NCI-H1417 (cell line): ENCODE measurements around the gene ZSCAN18.
"Not testable (repeated sequence)": the region's sequence is repeated elsewhere in the genome, so short reads cannot be mapped to it uniquely, and the experiment has no call there.

Experiments
- DNase-seq, 3 experiments: peaks; one replicate each; lab custom pipeline; 2025; lab: John Stamatoyannopoulos, UW

Gene ZSCAN18, protein sequence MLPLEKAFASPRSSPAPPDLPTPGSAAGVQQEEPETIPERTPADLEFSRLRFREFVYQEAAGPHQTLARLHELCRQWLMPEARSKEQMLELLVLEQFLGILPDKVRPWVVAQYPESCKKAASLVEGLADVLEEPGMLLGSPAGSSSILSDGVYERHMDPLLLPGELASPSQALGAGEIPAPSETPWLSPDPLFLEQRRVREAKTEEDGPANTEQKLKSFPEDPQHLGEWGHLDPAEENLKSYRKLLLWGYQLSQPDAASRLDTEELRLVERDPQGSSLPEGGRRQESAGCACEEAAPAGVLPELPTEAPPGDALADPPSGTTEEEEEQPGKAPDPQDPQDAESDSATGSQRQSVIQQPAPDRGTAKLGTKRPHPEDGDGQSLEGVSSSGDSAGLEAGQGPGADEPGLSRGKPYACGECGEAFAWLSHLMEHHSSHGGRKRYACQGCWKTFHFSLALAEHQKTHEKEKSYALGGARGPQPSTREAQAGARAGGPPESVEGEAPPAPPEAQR

DNA sequence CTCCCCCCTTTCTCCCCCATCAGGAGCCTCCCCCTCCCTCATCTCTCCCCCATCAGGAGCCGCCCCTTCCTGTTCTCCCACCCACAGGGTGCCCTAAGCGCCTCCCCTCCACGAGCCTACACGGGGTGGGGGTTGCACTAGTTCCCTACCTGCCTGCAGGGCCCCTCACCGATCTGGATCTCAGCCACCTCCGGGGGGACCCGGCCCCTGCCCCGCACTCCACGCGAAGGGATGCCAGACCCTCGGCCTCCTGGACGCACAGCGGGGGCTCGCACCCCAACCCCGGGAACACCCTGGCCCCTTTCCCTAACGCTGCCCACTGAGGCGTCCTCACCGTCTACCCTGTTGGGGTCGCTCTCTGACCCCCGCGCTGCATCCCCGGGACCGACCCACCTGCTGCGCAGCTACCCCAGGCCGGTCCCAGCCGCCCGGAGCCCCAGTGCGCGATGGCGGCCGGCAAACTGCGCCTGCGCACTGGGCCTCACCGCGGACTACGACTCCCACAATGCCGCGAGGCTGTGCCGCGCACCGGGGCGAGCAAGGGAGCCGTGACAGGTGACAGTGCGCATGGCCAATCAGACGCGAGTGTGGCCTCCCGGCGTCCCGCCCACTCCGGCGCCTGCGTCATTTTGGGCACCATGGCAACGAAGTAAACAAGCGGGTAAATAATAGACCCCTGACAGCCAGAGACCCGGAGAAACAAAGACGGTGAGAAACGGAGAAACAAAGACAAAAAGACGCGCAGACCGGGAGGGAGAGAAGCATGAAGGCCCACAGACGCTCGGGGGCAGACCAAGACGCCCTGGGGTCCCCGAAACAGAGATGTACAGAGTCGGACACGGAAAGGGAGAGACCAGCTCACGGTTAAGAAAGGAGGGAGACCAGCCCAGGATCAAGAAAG lies at the start of gene ZSCAN18:
ZSCAN18 (minus strand) TSS at position 451 of the 901 bp plus-strand sequence. CDS start 7,964 bp downstream, outside the sequence.
- DNase-seq: peak; percentile 95 to 97 (median 95)

- not testable (repeated sequence) for DNase-seq
Measured at GRCh38 chr19:58147475-58147874, 49.4 kb upstream of the ZSCAN18 start.

GRCh38 chr19:58145849-58146248 lies 47.8 kb upstream of the ZSCAN18 start:
- DNase-seq: no peak

DNA sequence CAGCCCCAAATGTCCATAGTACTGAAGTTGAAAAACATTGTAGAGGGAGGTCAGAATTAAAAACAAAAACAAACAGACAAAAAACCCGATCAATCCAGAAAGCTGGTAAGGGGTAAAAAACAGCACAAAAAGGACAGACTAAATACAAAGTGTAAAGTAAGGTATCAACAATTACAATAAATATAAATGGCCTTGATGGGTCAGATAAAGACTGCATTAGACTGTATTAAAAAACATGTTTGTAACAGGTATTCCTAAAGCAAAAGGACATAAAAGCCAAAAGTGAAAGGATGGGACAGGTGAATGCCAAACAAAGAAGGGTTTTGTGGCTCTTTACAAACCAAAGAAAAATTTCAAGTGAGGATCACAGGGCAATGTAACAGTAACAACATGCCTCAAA lies 36.2 kb upstream of the ZSCAN18 start:
- no peak for DNase-seq

GRCh38 chr19:58129284-58129683 lies 31.3 kb upstream of the ZSCAN18 start:
- no peak for DNase-seq

- DNase-seq: peak in 1 of 3 experiments; percentile 1
Measured at GRCh38 chr19:58128041-58128685, 30.1 kb upstream of the ZSCAN18 start.

- no peak for DNase-seq
Measured at GRCh38 chr19:58123354-58123753, 25.3 kb upstream of the ZSCAN18 start.

DNA sequence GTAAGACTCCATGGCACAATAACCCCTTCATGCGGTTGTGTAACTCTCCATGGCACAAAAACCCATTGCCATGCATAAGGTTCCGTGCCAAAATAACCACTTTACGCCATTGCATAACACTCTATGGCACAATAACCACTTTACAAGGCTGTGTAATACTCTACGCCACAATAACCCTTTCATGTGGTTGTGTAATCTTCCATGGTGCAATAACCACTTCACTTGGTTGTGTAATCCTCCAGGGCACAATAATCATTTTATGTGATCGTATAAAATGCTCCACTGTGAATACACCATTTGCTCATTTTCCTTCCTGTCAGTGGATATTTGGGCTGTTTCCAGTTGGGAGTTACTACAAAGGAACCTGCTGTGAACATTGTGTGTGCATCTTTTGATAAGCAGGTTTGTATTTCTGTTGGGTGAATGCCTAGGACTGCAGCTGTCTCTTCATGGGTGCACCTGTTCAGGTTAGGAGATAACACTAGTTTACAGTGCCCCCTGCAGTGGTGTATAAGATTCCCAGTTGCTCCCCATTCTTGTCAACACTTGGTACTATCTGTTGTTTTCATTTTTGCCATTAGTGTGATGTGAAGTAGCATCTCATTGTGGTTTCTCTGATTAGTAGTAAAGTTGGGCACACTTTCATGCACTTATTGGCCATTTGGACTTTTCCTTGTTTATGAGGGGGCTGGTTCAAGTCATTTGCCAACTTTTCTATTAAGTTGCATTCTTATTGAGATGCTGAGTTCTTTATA lies 21.1 kb upstream of the ZSCAN18 start:
- no peak for DNase-seq

DNA sequence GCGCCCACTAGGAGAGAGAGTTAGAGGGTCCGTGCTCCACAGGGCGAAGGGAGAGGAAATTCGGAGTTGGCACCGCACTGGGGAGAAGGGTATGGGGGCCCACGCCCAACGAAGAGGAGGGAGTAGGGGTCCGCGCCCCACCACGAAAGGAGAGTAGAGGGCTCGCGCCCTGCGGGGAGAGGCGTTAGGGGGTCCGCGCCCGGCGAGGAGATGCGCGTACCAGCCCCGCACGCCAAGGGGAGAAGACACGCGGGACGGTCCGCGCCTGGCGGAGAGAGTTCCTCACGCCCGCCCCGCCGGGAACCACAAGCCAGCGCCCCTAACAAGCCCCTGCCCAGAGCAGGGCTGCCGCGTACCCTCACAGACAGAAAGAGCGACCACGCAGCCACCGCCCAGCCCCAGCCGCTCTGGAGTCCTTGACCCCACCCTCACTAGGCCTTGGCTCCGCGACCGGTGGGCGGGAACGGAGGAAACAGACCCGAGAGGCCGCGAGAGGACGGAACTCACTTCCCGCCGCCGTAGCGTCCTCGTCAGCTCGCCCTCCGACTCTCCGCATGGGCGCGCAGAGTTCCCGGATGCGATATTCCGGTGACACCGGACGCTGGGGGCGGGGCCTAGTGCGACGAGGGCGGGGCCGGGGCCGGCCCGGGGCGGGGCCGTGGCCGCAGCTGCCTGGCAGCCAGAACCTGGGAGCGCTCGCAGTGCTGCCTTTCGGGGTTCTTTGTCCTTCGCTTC lies 20.0 kb upstream of the ZSCAN18 start:
- DNase-seq: no peak

DNA sequence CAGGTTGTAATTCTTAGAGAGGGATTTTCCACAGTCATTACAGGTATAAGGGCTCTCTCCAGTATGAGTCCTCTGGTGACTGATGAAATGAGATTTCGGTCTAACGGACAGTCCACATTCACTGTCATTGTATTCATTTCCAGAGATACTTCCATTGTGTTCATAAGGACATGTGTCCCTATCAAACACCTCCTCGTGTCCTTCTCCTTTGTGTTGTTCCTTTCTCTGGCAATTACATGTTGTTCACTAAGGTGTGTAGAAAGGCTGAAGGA lies 10.5 kb upstream of the ZSCAN18 start:
- DNase-seq: no peak

DNA sequence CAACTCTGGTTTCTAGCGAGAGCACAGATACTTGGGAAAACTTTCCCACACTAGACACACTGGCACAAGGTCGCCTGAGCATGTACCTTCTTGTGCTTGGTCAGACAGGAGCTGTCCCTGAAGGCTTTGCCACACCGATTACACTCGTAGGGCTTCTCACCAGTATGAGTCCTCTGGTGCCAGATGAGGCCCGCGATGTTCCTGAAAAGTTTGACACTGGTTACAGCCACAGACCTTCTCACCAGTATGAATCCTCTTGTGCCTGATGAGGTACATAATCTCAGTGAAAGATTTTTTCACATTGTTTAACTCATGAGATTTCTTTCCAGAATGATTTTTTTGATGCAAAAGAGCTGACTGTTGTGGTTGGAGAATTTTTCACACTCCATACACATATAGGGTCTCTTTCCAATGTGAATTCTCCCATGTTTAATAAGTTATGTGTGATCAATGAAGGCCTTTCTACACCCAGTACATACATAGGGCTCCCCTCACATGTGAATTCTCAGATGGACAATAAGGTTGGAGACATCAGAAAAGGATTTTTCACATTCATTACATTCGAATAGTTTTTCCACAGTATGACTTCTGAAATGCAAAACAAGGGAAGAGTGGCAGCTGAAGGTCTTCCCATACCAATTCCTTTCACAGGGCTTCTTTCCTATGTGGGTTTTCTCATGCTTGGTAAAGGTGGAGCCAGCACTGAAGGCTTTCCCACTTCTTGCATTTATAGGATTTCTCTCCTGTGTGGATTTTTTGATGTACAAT lies 9.9 kb upstream of the ZSCAN18 start:
- DNase-seq: no peak

GRCh38 chr19:58098682-58098998 lies 609 bp upstream of the ZSCAN18 start:
- DNase-seq: no peak

- DNase-seq: no peak
Measured at GRCh38 chr19:58097349-58097748, 682 bp downstream of the ZSCAN18 start.

GRCh38 chr19:58096884-58097283 lies 1.1 kb downstream of the ZSCAN18 start:
- no peak for DNase-seq

GRCh38 chr19:58095328-58095727 lies 2.7 kb downstream of the ZSCAN18 start:
- DNase-seq: no peak

GRCh38 chr19:58093071-58093470 lies 5.0 kb downstream of the ZSCAN18 start:
- DNase-seq: no peak

DNA sequence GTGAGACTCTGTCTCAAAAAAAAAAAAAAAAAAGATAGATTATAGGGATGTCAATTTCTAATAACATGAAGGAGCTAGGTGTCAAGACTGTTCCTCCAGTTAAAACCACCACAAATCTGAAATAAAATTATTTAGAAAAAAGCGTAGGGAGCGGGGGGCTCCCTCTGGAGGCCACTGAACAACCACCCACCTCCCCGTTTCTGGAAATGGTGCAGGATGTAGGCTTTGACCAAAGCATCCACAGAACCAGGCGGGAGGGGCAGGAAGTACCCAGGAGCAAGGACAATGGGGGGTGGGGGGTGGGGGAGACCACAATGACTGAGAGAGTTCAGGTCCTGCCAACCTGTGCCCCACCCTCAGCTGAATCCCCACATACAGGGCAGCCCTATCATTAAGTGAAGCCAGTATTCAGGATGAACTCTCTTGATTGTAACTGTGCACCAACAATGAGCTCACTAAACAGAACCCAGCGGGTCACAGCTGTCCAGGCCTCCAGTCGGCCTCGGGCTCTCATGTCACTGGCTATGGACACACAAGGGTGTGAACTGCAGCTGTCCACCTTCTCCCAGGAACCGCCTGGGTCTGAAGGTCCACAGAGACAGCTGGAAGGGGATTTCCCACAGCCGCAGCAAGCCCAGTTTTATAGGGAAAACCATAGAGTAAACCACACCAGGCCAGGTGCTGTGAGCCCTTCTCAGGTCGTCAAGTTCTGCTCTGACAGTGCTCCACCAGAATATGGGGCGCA lies 6.6 kb downstream of the ZSCAN18 start:
- DNase-seq: no peak

- DNase-seq: no peak
Measured at GRCh38 chr19:58089846-58090245, 8.2 kb downstream of the ZSCAN18 start.

DNA sequence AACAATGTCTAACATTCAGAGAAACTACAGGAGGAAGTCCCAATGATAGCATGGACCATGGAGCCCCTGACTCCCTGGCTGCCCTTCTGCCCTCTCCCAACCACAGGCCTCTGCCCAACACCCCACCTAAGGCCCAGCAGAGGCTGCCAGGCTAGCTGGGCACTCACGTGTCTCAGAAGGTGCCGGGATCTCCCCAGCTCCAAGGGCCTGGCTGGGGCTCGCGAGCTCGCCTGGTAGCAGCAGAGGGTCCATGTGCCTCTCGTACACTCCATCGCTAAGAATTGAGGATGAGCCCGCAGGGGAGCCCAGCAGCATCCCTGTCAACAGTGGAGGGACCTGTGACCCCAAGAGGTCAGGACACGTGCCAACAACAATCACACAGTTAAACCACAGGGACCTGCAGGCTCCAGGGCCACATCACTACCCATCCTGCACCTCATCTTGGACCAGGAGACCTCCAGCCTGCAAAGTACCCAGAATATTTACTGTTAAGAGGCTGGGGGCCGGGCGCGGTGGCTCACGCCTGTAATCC lies 9.4 kb downstream of the ZSCAN18 start:
- DNase-seq: no peak
